Measurements from ENCODE around the gene CELF2. TPM values are rescaled to one million over a fixed set of nuclear protein-coding genes. Genes with fewer than 3 reads are reported as not detected.

CELF2 gene
- total and polyA plus RNA-seq, 8 donors: 58.0 to 107 (median 65.9) TPM

DNA sequence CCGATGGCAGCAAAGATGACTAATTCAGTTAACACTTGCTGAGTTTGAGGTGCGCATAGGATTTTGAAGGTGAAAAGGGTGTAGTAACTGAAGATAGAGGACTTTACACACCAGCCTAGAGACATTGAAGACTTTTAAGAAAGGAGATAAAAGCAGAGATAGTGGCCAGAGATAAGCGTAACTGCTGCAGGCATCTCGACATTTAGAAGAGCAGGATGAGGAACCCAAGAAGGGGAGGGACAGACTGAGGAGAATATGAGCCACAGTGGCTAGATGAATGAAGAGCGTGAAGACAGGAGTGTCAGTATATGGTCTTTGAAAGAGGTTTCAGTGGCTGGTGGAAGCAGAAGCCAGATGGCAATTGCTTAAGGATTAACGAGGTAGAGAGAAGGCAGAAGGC is 71.6 kb downstream of the CELF2 start:
- TF ChIP-seq, protein P1, sequence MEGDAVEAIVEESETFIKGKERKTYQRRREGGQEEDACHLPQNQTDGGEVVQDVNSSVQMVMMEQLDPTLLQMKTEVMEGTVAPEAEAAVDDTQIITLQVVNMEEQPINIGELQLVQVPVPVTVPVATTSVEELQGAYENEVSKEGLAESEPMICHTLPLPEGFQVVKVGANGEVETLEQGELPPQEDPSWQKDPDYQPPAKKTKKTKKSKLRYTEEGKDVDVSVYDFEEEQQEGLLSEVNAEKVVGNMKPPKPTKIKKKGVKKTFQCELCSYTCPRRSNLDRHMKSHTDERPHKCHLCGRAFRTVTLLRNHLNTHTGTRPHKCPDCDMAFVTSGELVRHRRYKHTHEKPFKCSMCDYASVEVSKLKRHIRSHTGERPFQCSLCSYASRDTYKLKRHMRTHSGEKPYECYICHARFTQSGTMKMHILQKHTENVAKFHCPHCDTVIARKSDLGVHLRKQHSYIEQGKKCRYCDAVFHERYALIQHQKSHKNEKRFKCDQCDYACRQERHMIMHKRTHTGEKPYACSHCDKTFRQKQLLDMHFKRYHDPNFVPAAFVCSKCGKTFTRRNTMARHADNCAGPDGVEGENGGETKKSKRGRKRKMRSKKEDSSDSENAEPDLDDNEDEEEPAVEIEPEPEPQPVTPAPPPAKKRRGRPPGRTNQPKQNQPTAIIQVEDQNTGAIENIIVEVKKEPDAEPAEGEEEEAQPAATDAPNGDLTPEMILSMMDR (IDR thresholded peaks at IDR 0.05): no peak
- no peak overlapping the region for H3K27ac ChIP-seq
- no peaks in the 10 kb centered on the region for H3K36me3 ChIP-seq
- H3K4me1 ChIP-seq: peaks cover 0 to 4% of the 10 kb centered on the region in 2 donors
- H3K4me3 ChIP-seq: no peak overlapping the region
- intact Hi-C loops (cut with DNase I): no loop called here
- no peaks in the 10 kb centered on the region for H3K9me3 ChIP-seq
- no peak for DNase-seq
- ATAC-seq: no peak
- no peaks in the 10 kb centered on the region for H3K27me3 ChIP-seq

DNA sequence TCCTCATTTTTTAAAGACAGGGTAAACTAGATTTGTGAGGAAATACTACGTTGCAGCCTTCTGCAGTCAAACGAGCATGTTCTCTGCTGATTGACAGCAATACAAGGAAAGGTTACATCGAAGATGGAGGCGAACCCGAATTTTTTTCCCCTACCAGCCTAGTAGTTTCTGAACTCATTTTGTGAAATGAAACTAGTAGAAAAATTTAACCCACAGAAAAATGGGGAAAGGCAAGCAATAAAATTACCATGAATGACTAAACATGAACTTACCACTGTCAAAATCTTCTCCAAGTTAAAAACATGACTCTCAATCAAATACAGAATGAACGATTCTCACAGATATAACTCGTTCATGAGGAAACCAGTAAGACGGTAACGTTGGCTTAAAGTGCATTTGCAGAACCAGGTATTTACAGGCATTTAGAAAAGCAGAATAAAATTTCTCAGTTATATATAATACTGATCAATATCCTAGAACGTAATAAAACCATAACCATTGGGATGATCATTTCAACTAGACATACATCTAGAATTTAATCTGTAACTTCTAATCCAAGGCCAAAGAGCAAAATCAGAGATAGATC is 73.9 kb downstream of the CELF2 start:
- Histone ChIP-seq H3K4me1 (peaks cover 0 to 4% of the 10 kb centered on the region in 2 donors), H3K4me3 (no peak overlapping the region), H3K27me3 (no peaks in the 10 kb centered on the region), H3K9me3 (no peaks in the 10 kb centered on the region), H3K27ac (no peak overlapping the region), H3K36me3 (no peaks in the 10 kb centered on the region)
- ATAC-seq: no peak
- intact Hi-C loops (cut with DNase I): no loop called here
- TF ChIP-seq, protein P1 (IDR thresholded peaks at IDR 0.05): no peak
- no peak for DNase-seq

DNA sequence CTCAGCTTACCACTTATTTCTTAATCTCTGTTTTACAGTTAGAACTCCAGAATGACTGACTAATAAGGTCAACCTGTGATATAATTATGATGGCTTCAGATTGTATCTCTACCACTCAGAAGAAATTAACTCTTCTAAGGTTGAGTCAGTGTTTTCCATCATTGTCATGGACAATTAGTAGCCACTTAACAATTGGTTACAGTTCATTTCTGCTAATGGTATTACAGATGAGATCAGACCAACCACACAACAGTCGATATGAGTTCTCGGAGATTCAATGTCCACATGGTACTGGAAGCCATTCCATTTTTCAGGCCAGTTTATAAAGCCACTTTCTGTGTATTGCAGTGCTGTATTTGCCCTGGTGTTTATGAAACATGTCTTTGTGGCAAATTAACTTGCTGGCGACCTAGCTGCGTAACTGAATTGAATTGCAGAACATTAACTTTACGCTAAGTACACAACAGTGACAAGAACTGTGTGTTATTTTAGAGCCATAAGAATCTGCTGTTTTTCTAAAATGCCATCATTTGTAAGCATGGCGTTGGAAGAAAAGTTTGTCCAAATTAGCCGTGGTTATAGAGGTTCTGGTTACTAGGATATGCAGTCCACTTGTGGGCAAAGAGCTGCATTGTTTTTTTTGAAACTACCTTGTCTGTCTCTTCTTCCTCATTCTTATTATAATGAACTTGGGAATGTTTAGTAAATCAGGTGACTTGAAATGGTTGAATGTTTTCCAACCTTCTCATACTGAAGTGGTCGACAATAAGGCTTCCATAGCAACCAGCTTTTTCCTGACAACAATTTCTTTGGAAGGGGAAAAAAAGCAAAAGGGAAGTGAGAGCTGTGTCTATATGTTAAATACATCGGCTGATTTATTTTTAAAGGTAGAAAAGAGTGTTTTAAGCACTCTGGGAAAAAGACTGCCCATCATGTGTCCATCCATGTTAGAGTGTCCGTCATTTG is 76.4 kb downstream of the CELF2 start:
- Histone ChIP-seq H3K27ac (no peak overlapping the region), H3K27me3 (no peaks in the 10 kb centered on the region), H3K4me1 (no peaks in the 10 kb centered on the region), H3K36me3 (no peaks in the 10 kb centered on the region), H3K4me3 (no peak overlapping the region), H3K9me3 (no peaks in the 10 kb centered on the region)
- ATAC-seq (peak; percentile 35), DNase-seq (no peak)
- intact Hi-C loops (cut with DNase I): no loop called here
- TF ChIP-seq, protein P1 (IDR thresholded peaks at IDR 0.05): no peak

DNA sequence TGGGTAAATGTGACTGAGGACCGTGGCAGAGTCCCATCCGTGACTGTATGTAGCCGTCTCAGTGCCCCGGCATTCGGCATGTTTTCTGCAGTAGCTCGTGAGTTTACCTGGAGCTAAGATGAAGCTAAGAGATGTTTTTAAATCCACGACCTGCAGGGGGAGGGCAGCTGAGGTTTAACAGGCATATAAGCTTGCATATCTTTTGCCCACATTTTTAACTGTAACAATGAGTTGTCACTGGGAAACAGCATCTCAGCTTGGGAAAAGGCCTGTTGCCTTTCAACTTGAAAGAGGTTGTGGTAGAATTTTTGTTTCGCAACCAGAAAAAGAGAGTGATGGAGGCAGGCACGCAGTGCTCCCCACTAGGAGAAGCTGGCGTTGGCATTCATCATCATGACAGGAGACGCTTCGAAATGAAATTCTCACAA is 77.7 kb downstream of the CELF2 start:
- ATAC-seq: no peak
- H3K4me1 ChIP-seq: no peaks in the 10 kb centered on the region
- TF ChIP-seq, protein P1 (IDR thresholded peaks at IDR 0.05): no peak
- no peak overlapping the region for H3K4me3 ChIP-seq
- no peaks in the 10 kb centered on the region for H3K27me3 ChIP-seq
- no peaks in the 10 kb centered on the region for H3K9me3 ChIP-seq
- H3K27ac ChIP-seq: no peak overlapping the region
- no peaks in the 10 kb centered on the region for H3K36me3 ChIP-seq
- intact Hi-C loops (cut with DNase I): no loop called here
- DNase-seq: no peak

DNA sequence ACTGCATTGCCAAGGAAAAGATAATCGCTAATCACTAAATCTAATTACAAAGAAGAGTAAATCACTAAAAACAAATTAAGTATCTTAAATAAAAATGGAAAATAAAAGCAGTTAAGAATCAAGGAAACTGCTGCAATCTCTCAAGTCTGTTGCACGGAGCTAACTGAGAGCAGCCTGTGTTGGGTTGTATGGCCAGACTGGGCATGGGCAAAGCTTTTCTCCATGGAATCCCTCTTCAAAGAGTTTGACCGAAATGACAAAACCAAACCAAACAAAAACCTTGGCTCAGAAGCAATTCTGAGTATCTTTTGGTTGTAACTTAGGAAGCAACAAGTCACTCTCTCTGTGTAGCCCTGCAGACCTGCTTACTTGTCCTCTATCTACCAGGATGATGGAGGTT is 78.8 kb downstream of the CELF2 start:
- TF ChIP-seq, protein P1 (IDR thresholded peaks at IDR 0.05): no peak
- Histone ChIP-seq H3K9me3 (no peaks in the 10 kb centered on the region), H3K4me1 (no peaks in the 10 kb centered on the region), H3K36me3 (no peaks in the 10 kb centered on the region), H3K4me3 (no peak overlapping the region), H3K27ac (no peak overlapping the region), H3K27me3 (no peaks in the 10 kb centered on the region)
- ATAC-seq (peak; percentile 44), DNase-seq (no peak)
- intact Hi-C loops (cut with DNase I): no loop called here

Data from left lung (tissue), 10 donors.